ENCODE results near the gene FOXO4.

GRCh38 chrX:71140440-71140839 lies 44.8 kb downstream of the FOXO4 start:
- TF ChIP-seq CTCF (IDR thresholded peaks at IDR 0.05) (no peak), POLR2A (IDR thresholded peaks at IDR 0.05) (no peak), EP300 (IDR thresholded peaks at IDR 0.05) (no peak), POLR2AphosphoS5 (IDR thresholded peaks at IDR 0.05) (no peak)
